Caki2 (cell line): ENCODE results near the gene FRMD6. TPM values are rescaled to one million over a fixed set of nuclear protein-coding genes. Genes with fewer than 3 reads are reported as not detected.
A peak's percentile ranks its signal among the peaks of the same experiment; 100 is the strongest.
"Not testable (repeated sequence)": the region's sequence is repeated elsewhere in the genome, so short reads cannot be mapped to it uniquely, and the experiment has no call there.

Experiments
- DNase-seq: peaks from one replicate; pipeline ENCODE4 v3.0.0-alpha.2; 2015; ENCODE audit warnings: low read depth
- in situ Hi-C: cut with HindIII; loops from 2 replicates; pipeline ENCODE4 v1.10.0; 2016; ENCODE audit warnings: low sequenced_read_pairs, low pct_unique_long_range_greater_than_20kb, mixed read lengths
- total RNA-seq: library from RNA; depleted of rRNA; stranded (reverse); fragments of >200 nt; shearing (Covaris generic); gene quantifications from 2 replicates; pipeline ENCODE4 v1.2.3, GENCODE V29; 2014; ENCODE audit warnings: low replicate concordance

The FRMD6 gene
- total RNA-seq, 1 experiment from 2014 or later: 11.9 TPM

GRCh38 chr14:51626185-51626584 lies 25.5 kb upstream of the FRMD6 start:
- in situ Hi-C loops: no loop called here

GRCh38 chr14:51626788-51627187 lies 24.9 kb upstream of the FRMD6 start:
- no peak for DNase-seq
- in situ Hi-C loops: no loop called here

More at GRCh38 chr14:51626185-51626584, 25.5 kb upstream of the FRMD6 start:
- DNase-seq: no peak

- in situ Hi-C loops: no loop called here
- DNase-seq: no peak
Measured at GRCh38 chr14:51627313-51627712, 24.4 kb upstream of the FRMD6 start.

- no peak for DNase-seq
- in situ Hi-C loops: no loop called here
Measured at GRCh38 chr14:51628238-51628637, 23.5 kb upstream of the FRMD6 start.

GRCh38 chr14:51630987-51631386 lies 20.7 kb upstream of the FRMD6 start:
- DNase-seq: no peak
- in situ Hi-C loops: no loop called here

- DNase-seq, in situ Hi-C loops: not testable (repeated sequence)
Measured at GRCh38 chr14:51633298-51633697, 18.4 kb upstream of the FRMD6 start.

- no peak for DNase-seq
Measured at GRCh38 chr14:51636109-51636508, 15.6 kb upstream of the FRMD6 start.

GRCh38 chr14:51638071-51638944 lies 13.4 kb upstream of the FRMD6 start:
- DNase-seq: peak; percentile 54

More at GRCh38 chr14:51636109-51636508, 15.6 kb upstream of the FRMD6 start:
- in situ Hi-C loops: no loop called here

GRCh38 chr14:51639668-51640316 lies 11.9 kb upstream of the FRMD6 start:
- no peak for DNase-seq
- in situ Hi-C loops: no loop called here

More at GRCh38 chr14:51638071-51638944, 13.4 kb upstream of the FRMD6 start:
- in situ Hi-C loops: no loop called here

GRCh38 chr14:51643140-51643539 lies 8.6 kb upstream of the FRMD6 start:
- in situ Hi-C loops: no loop called here
- peak; percentile 46 for DNase-seq

GRCh38 chr14:51644217-51644933 lies 7.3 kb upstream of the FRMD6 start:
- in situ Hi-C loops: no loop called here

GRCh38 chr14:51648296-51648695 lies 3.4 kb upstream of the FRMD6 start:
- in situ Hi-C loops: no loop called here
- no peak for DNase-seq

More at GRCh38 chr14:51644217-51644933, 7.3 kb upstream of the FRMD6 start:
- DNase-seq: peak; percentile 22

- in situ Hi-C loops: no loop called here
- DNase-seq: peak; percentile 45
Measured at GRCh38 chr14:51650716-51651387, 858 bp upstream of the FRMD6 start.

GRCh38 chr14:51652168-51653078 lies 713 bp downstream of the FRMD6 start:
- in situ Hi-C loops: no loop called here

GRCh38 chr14:51653079-51653774 lies 1.5 kb downstream of the FRMD6 start:
- in situ Hi-C loops: no loop called here

More at GRCh38 chr14:51652168-51653078, 713 bp downstream of the FRMD6 start:
- no peak for DNase-seq

GRCh38 chr14:51653775-51654532 lies 2.2 kb downstream of the FRMD6 start:
- DNase-seq: no peak
- in situ Hi-C loops: no loop called here

More at GRCh38 chr14:51653079-51653774, 1.5 kb downstream of the FRMD6 start:
- DNase-seq: peak; percentile 55
